Right lobe of liver (tissue), 4 donors: ENCODE results near the gene ASL.

ENCODE experiments used
- CTCF ChIP-seq, 4 donors: fragments of 200-600 bp in 3 of 4; fragments of 450-650 bp in 1 of 4; IDR thresholded peaks; one replicate each; pipeline versions ENCODE4 v1.5.1 to v1.8.0; 2016 to 2022; ENCODE audit warnings: antibody characterized with exemption in 4 of 4, mild to moderate bottlenecking in 2 of 4
- POLR2A ChIP-seq: fragments of 450-650 bp; IDR thresholded peaks from one replicate; pipeline ENCODE4 v1.6.1; 2017; ENCODE audit warnings: antibody characterized with exemption, mild to moderate bottlenecking
- donor health status: DM: no; HTN: no; CAD: no.
- donor health status: DM: no; HTN: no; CAD: no.
- donor health status: DM: no; HTN: yes; CAD: no.

GRCh38 chr7:66076462-66077329 is 1.1 kb downstream of the ASL start:
- TF ChIP-seq CTCF (IDR thresholded peaks at IDR 0.05): no peak
- TF ChIP-seq POLR2A: peak; percentile 67
